ENCODE data around the gene GRAMD1A.
"Not testable (repeated sequence)": the region's sequence is repeated elsewhere in the genome, so short reads cannot be mapped to it uniquely, and the experiment has no call there.

GRAMD1A gene

DNA sequence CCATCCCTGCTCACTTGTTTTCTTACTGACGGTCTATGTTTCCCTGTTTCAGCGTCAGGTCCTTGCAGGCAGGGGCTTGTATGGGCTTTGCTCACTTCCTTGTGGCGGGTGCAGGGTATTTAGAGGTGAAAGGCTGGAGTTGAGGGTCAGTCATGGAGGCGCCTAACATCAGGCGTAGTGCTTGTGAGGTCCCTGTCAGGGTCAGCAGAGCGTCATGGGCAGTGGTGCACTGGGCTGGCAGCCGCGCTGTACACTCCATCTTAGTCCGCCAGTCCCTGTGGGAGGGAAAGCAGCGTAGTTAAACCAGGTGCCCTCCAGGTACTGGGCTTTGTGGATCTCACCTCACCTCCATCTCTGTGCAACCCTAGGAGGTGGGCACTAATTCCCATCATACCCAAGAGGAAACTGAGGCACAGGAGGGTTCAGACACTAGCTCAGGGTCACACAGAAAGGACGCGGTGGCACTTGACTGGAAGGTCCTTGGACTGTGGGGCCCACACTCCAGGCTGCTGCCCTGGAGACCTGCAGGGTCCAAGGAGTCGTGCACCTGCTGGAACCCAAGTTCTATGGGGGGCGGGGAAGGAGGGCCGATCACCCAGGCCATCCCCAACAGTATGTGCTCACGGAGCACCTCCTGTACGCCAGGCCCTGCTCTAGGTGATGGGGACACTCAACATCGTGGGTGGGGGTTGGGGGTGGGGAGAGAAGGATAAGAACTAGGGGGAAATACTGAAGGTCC is 4.6 kb downstream of the GRAMD1A start:
- no peak for DNase-seq (ENCODE audit: low read depth)

DNA sequence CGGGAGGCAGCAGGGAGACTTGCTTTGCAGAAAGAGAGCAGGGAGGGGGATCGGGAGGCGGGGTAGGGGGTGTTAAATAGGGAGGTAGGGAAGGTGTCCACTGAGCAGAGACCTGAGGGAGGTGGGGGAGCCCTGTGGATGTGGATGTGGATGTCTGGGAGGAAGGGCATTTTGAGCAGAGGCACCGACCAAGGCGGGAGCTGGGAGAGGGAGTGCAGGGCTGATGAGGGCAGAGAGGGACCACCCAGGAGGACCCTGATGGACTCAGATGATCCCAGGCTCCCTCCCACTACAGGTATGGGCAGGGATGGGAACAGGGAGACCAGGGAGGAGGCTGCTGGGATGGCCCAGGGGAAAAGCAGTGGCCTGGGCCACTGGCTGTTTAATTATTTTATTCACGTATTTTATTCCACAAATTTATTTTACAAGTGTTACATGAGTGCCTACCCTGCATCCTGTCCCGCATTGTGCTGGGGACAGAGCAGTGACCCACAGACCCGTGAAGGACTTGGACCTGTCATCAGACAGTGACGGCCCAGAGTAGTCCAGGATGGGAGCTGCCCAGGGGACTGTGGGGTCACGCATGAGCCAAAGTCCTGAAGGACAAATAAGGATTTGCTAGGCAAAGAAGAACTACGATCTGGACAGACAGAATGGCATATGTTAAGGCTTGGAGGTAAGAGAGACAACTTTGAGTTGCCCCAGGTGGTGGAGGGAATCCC is 5.3 kb downstream of the GRAMD1A start:
- no peak for DNase-seq (ENCODE audit: low read depth)

GRCh38 chr19:35006007-35006341 is 5.9 kb downstream of the GRAMD1A start:
- DNase-seq (ENCODE audit: low read depth) = not testable (repeated sequence)

- DNase-seq (ENCODE audit: low read depth) = no peak
These were observed 6.3 kb downstream of the GRAMD1A start for GRCh38 chr19:35006342-35006998.

- DNase-seq (ENCODE audit: low read depth) = no peak
These were observed 6.9 kb downstream of the GRAMD1A start for GRCh38 chr19:35006999-35007365.

GRCh38 chr19:35007427-35007826 is 7.3 kb downstream of the GRAMD1A start:
- not testable (repeated sequence) for DNase-seq (ENCODE audit: low read depth)

DNA sequence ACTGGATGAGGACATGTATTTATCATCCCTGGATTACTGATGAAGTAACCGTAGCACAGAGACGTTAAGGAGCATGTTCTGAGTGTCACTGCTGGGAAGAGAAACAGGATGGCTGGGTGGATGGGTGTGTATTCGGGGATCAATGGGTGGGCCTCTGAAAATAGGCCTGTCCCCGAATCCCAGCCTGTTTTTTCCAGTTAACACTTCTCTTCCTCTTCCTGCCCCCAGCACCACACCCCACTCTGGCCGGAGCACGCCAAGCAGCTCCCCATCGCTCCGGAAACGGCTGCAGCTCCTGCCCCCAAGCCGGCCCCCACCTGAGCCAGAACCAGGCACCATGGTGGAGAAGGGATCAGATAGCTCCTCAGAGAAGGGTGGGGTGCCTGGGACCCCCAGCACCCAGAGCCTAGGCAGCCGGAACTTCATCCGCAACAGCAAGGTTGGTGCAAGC is 8.8 kb downstream of the GRAMD1A start:
- no peak for DNase-seq (ENCODE audit: low read depth)

GRCh38 chr19:35009424-35010415 is 9.6 kb downstream of the GRAMD1A start:
- DNase-seq (ENCODE audit: low read depth) = no peak

DNA sequence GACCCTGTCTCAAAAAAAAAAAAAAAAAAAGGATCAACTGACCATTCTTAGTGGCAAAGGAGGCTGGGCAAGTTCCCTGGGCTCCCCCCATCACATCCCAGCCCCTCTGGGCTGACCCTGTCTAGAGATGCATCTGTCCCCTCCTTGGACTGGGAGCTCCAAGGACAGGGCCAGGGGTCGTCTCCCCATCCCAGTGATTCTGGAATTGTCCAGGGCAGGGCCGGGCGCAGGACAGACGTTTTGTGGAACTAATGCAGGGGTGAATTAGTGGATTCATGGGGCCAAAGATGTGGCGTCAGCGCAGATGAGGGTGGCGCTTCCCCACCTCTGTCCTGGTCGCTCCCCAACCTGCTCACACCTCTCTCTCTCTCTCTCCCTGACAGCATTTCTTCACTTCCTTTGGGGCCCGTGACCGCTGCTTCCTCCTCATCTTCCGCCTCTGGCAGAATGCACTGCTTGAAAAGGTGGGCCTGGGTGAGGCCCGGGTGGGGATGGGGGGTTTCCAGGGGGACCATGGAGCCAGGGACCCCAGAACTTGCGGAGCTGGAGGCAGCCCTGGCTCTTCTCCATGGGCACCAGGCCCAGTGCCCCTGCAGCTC is 11.1 kb downstream of the GRAMD1A start:
- no peak for DNase-seq (ENCODE audit: low read depth)

- DNase-seq (ENCODE audit: low read depth) = no peak
These were observed 11.9 kb downstream of the GRAMD1A start for GRCh38 chr19:35011737-35012682.

DNA sequence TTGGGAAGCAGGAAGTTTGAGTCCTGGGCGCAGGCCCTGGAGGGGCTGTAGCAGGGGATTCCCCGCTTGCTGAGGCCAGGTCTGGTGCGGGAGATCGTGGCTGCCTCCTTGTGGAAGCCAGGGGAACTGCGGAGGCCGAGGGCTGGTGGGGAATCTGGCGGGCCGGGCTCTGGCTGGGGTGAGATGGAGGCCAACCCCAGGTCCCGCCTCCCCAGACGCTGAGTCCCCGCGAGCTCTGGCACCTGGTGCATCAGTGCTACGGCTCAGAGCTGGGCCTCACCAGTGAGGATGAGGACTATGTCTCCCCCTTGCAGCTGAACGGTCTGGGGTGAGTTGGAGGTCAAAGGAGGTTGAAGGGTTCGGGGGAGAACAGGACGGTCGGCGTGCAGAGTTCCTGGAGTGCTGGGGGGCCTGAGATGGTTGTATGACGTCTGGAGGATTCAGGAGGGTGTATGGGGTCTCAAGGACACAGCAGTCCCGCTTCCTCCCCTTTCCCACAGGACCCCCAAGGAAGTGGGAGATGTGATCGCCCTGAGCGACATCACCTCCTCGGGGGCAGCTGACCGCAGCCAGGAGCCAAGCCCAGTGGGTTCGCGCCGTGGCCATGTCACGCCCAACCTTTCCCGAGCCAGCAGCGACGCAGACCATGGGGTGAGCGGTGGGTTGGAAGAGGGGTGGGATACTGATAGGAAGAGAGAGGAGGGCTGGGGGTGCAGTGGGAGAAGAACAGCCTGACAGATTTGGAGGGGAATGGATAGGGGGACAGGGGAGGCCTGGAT is 13.1 kb downstream of the GRAMD1A start:
- peak; percentile 71 for DNase-seq (ENCODE audit: low read depth)

DNA sequence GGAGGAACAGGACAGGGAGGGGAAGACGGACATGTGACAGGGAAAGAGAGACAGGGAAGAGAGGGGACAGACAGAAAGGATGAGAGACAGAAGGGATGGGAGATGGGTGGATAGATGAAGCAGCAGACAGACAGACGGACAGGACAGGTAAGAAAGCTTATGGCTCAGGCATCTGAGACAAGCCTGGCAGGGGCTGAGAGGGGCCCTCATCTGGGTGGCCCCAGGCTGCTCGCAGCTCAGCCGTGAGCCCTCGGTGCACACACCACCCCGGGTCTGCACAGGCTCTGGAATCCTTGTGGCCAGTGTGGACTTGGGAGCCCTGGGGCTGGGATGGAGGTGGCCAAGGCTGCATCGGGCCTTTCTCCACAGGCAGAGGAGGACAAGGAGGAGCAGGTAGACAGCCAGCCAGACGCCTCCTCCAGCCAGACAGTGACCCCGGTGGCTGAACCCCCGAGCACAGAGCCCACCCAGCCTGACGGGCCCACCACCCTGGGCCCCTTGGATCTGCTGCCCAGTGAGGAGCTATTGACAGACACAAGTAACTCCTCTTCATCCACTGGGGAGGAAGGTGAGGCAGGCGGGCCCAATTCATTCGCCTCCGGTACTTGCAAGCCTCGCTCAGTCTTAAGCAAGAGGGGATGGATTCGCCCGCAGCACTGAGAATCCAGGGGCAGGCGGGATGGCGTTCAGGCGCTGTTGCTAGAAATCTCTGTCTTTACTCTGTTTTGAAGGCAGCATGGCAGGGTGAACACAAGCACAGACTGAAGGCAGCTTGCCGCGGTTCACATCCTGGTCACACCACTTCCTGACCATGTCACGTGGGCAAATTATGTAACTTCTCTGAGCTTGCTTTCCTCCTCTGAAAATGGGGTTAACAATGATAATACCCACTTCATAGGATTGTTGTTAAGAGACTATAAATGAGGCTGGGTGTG is 14.0 kb downstream of the GRAMD1A start:
- peak; percentile 39 for DNase-seq (ENCODE audit: low read depth)

DNA sequence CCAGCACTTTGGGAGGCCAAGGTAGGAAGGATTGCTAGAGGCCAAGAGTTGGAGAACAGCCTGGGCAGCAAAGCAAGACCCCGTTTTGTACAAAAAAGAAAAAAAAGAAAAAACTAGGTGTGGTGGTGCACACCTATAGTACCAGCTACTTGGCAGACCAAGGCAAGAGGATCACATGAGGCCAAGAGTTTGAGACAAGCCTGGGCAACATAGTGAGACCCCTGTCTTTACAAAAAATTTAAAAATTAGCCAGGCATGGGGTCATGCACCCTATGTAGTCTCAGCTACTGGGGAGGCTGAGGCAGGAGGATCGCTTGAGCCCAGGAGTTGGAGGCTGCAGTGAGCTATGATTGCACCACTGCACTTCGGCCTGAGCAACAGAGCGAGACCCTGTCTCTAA is 14.7 kb downstream of the GRAMD1A start:
- DNase-seq (ENCODE audit: low read depth) = not testable (repeated sequence)

DNA sequence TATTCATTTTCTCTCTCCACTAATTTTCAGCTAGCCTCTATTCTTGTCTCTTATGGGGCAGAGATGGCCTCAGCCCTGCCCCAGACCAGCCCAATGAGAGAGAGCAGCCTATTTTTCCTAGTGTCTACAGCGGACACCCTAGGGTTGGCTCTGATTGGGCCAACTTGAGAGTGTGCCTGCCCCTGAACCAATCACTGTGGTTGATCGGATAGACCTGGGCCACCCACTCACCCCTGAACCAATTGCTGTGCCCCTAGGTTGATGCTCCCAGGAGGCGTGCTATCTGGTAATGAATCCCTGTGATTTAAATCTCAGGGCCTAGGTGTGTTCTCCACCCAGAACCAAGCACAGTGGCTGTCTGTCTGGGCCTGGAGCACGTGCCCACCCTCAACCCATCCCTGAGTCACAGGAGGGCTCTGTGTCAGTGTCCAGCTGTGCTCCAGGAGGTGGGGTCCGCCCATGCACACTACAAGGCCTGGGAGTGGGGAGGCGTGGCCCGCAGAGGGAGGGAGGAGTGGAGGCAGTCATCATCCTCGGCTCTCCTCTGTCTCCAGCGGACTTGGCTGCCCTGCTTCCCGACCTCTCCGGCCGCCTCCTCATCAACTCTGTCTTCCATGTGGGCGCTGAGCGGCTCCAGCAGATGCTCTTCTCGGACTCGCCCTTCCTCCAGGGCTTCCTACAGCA is 15.3 kb downstream of the GRAMD1A start:
- DNase-seq (ENCODE audit: low read depth) = no peak

DNA sequence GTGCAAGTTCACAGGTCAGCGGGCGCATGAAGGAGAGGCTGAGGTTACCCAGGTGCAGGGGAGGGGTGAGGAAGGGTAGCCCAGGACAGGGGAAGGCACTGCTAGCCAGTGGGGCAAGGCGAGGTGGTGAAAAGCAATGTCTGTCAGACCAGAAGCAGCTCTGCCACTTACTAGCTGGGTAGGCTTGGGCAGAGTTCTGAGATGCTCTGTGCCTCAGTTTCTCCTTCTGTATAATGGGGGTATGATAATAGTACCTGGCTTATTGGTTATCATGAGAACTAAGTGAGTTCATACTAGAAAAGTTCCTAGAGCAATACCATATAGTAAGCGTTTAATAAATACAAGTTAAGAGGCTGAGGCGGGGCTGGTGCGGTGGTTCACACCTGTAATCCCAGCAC is 15.8 kb downstream of the GRAMD1A start:
- no peak for DNase-seq (ENCODE audit: low read depth)

DNA sequence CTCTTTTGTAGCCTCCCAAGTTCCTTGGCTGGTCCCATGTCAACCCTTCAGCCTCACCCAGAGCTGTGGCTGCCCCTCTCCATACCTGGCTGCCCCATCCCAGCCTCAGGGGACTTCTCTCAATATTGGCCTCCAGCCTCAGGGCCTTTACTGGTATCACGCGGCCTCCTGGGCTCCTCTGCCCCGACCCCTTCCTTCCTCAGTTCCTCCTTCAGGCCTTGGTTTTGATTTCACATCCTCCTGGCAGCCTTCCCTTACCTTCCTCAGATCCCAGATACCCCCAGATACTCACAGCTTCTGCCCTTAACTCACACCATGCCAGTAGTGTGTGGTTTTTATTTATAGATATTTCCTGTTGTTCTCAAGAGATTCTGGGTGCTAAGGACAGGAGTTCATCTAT is 17.4 kb downstream of the GRAMD1A start:
- DNase-seq (ENCODE audit: low read depth) = no peak

DNA sequence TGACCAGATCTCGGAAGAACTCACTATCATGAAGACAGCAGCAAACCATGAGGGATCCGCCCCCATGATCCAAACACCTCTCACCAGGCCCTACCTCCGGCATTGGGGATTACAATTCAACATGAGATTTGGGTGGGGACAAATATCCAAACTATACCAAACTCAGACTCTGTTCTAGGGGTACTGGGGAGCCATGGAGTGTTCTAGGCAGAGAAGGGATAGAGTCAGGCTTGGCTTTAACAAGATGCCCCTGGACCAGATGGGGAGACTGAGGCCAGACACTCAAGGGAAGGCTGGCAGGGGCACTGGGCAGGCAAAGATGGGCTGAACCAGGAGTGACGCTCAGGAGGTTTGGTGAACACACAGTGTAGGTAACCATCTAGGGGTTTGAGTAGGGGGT is 18.3 kb downstream of the GRAMD1A start:
- DNase-seq (ENCODE audit: low read depth) = no peak

- DNase-seq (ENCODE audit: low read depth) = no peak
These were observed 19.0 kb downstream of the GRAMD1A start for GRCh38 chr19:35019144-35019543.

Data from activated T-helper 9 cell treated with anti-CD3 and anti-CD28 coated beads, Interleukin-2, amount 50 U/mL, for 16 hours (primary cell).